ENCODE measurements around the gene POC1A.
A peak's percentile ranks its signal among the peaks of the same experiment; 100 is the strongest.

The POC1A gene

DNA sequence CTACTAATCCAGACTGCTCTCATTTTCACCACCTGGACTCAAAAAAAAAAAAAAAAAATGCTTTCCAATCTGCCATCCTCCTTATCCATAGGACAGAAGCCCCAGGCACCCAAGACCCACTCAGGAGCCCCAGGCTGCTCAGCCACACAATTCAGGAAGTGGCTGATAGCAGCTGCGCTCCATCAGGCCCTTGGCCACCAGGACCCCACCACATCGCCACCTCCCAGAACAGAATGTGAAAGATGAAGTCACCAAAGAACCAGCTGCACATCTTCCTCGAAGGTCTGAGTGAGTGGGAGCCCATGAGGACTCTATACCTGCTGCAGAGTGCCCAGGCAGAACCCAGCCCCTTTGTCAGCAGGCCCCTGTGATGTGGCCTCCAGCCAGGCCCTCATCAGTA is 19.5 kb downstream of the POC1A start:
- Histone ChIP-seq H3K27me3 (ENCODE audit: control insufficient read depth in 5 of 5, insufficient read depth in 4 of 5, low read length in 5 of 5) (no peaks in the 10 kb centered on the region), H3K4me1 (ENCODE audit: control insufficient read depth in 5 of 5, insufficient read depth in 5 of 5, low read length in 5 of 5) (peaks cover 0 to 30% (median 7%) of the 10 kb centered on the region in 5 donors), H3K9me3 (ENCODE audit: control insufficient read depth in 5 of 5, low read length in 5 of 5) (no peaks in the 10 kb centered on the region), H3K36me3 (ENCODE audit: control insufficient read depth in 5 of 5, insufficient read depth in 5 of 5, low read length in 5 of 5) (no peaks in the 10 kb centered on the region), H3K27ac (ENCODE audit: low read depth, low read length) (no peak overlapping the region), H3K9ac (ENCODE audit: low read length in 5 of 5) (peak overlapping the region in 1 of 5 donors; percentile 25), H3K4me3 (ENCODE audit: low read depth in 1 of 5, low read length in 5 of 5) (no peak overlapping the region)

DNA sequence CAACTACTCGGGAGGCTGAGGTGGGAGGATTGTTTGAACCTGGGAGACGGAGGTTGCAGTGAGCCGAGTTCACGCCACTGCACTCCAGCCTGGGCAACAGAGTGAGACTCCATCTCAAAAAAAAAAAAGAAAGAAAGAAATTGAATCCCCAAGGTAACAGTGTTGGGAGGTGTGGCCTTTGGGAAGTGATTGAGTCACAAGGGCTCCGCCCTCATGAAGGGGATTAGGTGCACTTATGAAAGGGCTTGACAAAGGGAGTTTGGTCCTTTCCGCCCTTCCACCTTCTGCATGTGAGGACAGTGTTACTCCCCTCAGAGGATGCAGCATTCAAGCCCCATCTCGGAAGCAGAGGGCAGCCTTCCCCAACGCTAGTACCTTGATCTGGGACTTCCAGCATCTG is 21.3 kb downstream of the POC1A start:
- Histone ChIP-seq H3K9me3 (ENCODE audit: control insufficient read depth in 5 of 5, low read length in 5 of 5) (no peaks in the 10 kb centered on the region), H3K27me3 (ENCODE audit: control insufficient read depth in 5 of 5, insufficient read depth in 4 of 5, low read length in 5 of 5) (no peaks in the 10 kb centered on the region), H3K36me3 (ENCODE audit: control insufficient read depth in 5 of 5, insufficient read depth in 5 of 5, low read length in 5 of 5) (no peaks in the 10 kb centered on the region), H3K4me3 (ENCODE audit: low read depth in 1 of 5, low read length in 5 of 5) (no peak overlapping the region), H3K27ac (ENCODE audit: low read depth, low read length) (no peak overlapping the region), H3K9ac (ENCODE audit: low read length in 5 of 5) (no peak overlapping the region), H3K4me1 (ENCODE audit: control insufficient read depth in 5 of 5, insufficient read depth in 5 of 5, low read length in 5 of 5) (peaks cover 0 to 28% (median 14%) of the 10 kb centered on the region in 5 donors)

DNA sequence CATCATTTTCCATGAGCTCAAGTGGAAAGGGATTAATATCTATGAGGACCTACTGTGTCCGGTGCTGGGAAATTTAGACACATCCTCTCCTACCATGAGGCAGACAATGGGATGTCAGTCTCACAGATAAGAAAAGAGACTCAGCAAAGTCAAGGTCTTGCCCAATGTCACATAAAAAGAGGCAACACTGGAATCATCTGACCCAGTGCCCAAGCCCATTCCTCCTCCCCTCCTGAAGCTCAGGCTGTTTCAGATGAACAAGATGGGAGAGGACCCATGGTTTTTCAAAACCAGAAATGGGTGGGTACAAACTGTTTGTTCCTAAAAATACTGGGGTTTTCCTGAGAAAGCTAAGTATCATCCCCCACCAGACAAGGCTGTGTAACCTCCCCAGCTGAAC is 22.2 kb downstream of the POC1A start:
- Histone ChIP-seq H3K4me1 (ENCODE audit: control insufficient read depth in 5 of 5, insufficient read depth in 5 of 5, low read length in 5 of 5) (peaks cover 0 to 23% (median 15%) of the 10 kb centered on the region in 5 donors), H3K27me3 (ENCODE audit: control insufficient read depth in 5 of 5, insufficient read depth in 4 of 5, low read length in 5 of 5) (no peaks in the 10 kb centered on the region), H3K9me3 (ENCODE audit: control insufficient read depth in 5 of 5, low read length in 5 of 5) (no peaks in the 10 kb centered on the region), H3K9ac (ENCODE audit: low read length in 5 of 5) (no peak overlapping the region), H3K27ac (ENCODE audit: low read depth, low read length) (no peak overlapping the region), H3K36me3 (ENCODE audit: control insufficient read depth in 5 of 5, insufficient read depth in 5 of 5, low read length in 5 of 5) (no peaks in the 10 kb centered on the region), H3K4me3 (ENCODE audit: low read depth in 1 of 5, low read length in 5 of 5) (no peak overlapping the region)

DNA sequence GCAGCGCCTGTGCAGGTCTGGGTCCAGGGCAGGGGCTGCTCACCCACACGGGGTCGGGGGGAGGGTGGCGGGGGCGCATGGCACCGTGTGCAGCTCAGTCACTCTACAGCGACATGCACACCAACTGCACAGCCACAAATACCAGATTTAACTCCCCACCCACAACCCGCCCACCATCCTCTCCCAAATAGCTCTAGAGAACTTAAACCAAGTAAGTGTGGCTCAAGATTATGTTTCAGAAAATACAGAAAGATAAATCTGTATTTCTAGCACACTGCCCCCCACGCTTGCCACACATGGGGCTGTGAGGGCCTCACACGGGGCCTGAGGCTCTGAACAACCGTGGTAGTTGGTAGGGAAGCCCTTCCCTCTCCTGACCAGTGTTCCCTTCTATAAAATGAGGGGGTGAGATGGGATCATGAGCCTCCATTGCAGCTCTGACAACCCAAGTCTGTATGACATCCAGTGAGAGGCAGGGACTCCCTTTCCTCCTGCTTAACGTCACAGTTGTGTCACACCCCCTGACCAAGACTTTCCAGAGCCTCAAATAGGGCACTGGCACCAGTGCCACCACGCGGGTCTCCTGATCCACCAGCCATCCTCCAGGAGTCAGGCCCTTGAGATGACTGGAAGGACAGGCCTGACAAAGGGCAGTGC is 23.1 kb downstream of the POC1A start:
- Histone ChIP-seq H3K27me3 (ENCODE audit: control insufficient read depth in 5 of 5, insufficient read depth in 4 of 5, low read length in 5 of 5) (no peaks in the 10 kb centered on the region), H3K27ac (ENCODE audit: low read depth, low read length) (no peak overlapping the region), H3K9me3 (ENCODE audit: control insufficient read depth in 5 of 5, low read length in 5 of 5) (no peaks in the 10 kb centered on the region)

DNA sequence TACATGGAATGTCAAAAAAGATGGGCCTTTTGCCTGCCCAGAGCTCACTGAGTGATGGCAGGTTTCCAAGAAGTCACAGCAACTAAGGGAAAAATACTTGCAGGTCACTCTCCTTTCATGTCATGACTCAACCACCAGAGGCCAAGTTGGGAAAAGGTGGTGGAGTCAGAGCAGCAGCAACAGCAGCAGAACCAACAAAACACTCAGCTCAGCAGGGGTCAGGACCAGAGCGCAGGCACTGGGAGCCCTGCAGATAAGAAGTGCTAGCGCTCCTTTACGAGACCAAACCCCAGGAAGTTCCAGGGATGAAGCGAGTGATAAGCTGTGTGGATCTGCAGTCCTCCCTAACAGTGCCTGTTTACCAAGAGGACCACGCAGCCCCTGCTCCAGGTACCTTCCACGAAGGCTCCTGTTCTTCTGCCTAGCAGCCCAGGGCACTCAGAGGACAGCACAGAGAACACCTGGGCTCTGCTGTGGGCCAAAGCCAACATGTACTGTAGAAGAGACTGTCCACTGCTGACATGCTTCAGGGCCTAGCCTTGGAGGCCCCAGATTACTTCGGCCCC is 26.0 kb downstream of the POC1A start:
- Histone ChIP-seq H3K4me1 (ENCODE audit: control insufficient read depth in 5 of 5, insufficient read depth in 5 of 5, low read length in 5 of 5) (peaks cover 5 to 22% (median 8%) of the 10 kb centered on the region in 5 donors), H3K27me3 (ENCODE audit: control insufficient read depth in 5 of 5, insufficient read depth in 4 of 5, low read length in 5 of 5) (no peaks in the 10 kb centered on the region), H3K4me3 (ENCODE audit: low read depth in 1 of 5, low read length in 5 of 5) (no peak overlapping the region), H3K27ac (ENCODE audit: low read depth, low read length) (no peak overlapping the region), H3K36me3 (ENCODE audit: control insufficient read depth in 5 of 5, insufficient read depth in 5 of 5, low read length in 5 of 5) (no peaks in the 10 kb centered on the region), H3K9me3 (ENCODE audit: control insufficient read depth in 5 of 5, low read length in 5 of 5) (no peaks in the 10 kb centered on the region), H3K9ac (ENCODE audit: low read length in 5 of 5) (peak overlapping the region in 1 of 5 donors; percentile 12)

More for the DNA sequence above, 23.1 kb downstream of the POC1A start:
- Histone ChIP-seq H3K4me3 (ENCODE audit: low read depth in 1 of 5, low read length in 5 of 5) (no peak overlapping the region), H3K4me1 (ENCODE audit: control insufficient read depth in 5 of 5, insufficient read depth in 5 of 5, low read length in 5 of 5) (peaks cover 4 to 17% (median 10%) of the 10 kb centered on the region in 5 donors), H3K9ac (ENCODE audit: low read length in 5 of 5) (no peak overlapping the region), H3K36me3 (ENCODE audit: control insufficient read depth in 5 of 5, insufficient read depth in 5 of 5, low read length in 5 of 5) (no peaks in the 10 kb centered on the region)

DNA sequence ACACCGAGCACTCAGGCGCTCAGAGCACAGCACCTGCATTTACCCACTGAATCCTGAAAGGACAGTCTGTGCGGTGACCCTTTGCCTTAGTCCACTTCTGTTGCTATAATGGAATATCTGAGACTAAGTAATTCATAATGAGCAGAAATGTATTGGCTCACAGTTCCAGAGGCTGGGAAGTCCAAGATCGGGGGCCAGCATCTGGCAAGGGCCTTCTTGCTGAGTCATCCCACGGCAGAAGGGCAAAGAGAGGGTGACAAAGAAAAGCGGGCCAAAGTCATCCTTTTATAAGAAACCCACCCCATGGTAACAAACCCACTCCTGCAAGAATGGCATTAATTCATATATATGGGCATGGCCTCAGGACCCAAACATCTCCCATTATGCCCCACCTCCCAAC is 27.7 kb downstream of the POC1A start:
- Histone ChIP-seq H3K9ac (ENCODE audit: low read length in 5 of 5) (no peak overlapping the region), H3K9me3 (ENCODE audit: control insufficient read depth in 5 of 5, low read length in 5 of 5) (no peaks in the 10 kb centered on the region), H3K36me3 (ENCODE audit: control insufficient read depth in 5 of 5, insufficient read depth in 5 of 5, low read length in 5 of 5) (no peaks in the 10 kb centered on the region), H3K27me3 (ENCODE audit: control insufficient read depth in 5 of 5, insufficient read depth in 4 of 5, low read length in 5 of 5) (no peaks in the 10 kb centered on the region), H3K27ac (ENCODE audit: low read depth, low read length) (no peak overlapping the region), H3K4me3 (ENCODE audit: low read depth in 1 of 5, low read length in 5 of 5) (no peak overlapping the region), H3K4me1 (ENCODE audit: control insufficient read depth in 5 of 5, insufficient read depth in 5 of 5, low read length in 5 of 5) (peaks cover 5 to 39% (median 18%) of the 10 kb centered on the region in 5 donors)

DNA sequence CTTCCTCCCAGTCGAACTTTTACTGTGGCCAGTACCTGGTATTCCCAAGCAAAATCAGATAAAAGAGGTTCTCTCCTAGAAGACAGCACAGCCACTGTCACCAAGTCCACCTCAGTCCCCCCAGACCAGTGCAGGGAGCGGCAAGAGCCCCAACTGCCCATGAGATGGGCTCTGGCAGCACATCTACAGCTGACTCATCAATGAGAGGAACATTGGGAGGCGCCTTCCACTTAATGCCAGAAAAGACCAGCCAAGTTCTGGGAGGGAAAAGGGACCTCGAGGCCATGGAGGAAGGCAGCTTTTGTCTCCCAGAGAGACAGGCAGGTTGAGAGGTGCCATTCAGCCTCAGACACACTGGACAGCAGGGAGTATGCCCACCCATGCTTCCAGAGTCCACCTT is 28.2 kb downstream of the POC1A start:
- Histone ChIP-seq H3K9ac (ENCODE audit: low read length in 5 of 5) (no peak overlapping the region), H3K36me3 (ENCODE audit: control insufficient read depth in 5 of 5, insufficient read depth in 5 of 5, low read length in 5 of 5) (no peaks in the 10 kb centered on the region), H3K9me3 (ENCODE audit: control insufficient read depth in 5 of 5, low read length in 5 of 5) (no peaks in the 10 kb centered on the region), H3K27me3 (ENCODE audit: control insufficient read depth in 5 of 5, insufficient read depth in 4 of 5, low read length in 5 of 5) (no peaks in the 10 kb centered on the region), H3K4me1 (ENCODE audit: control insufficient read depth in 5 of 5, insufficient read depth in 5 of 5, low read length in 5 of 5) (peaks cover 10 to 44% (median 23%) of the 10 kb centered on the region in 5 donors), H3K4me3 (ENCODE audit: low read depth in 1 of 5, low read length in 5 of 5) (no peak overlapping the region), H3K27ac (ENCODE audit: low read depth, low read length) (no peak overlapping the region)

DNA sequence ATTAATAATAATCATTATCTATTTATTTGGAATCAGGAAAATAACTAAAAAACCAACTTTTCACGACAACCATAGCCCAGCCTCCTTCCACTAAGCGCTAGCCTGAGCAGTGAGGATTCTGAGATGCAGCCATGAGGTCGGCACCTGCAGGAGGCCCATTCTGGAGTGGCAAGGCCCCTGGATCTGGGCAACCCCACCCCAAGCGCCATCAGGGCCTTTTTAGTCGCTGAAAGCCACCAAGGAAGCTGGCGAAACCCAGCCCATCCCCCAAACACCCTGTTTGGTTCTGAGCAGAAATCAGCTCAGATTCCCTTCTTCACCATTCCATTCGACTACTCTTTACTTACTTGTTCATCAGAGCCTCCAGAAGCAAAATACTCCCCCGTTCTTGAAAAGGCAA is 29.5 kb downstream of the POC1A start:
- H3K27me3 ChIP-seq (ENCODE audit: control insufficient read depth in 5 of 5, insufficient read depth in 4 of 5, low read length in 5 of 5): no peaks in the 10 kb centered on the region
- H3K27ac ChIP-seq (ENCODE audit: low read depth, low read length): no peak overlapping the region
- no peaks in the 10 kb centered on the region for H3K36me3 ChIP-seq (ENCODE audit: control insufficient read depth in 5 of 5, insufficient read depth in 5 of 5, low read length in 5 of 5)
- H3K9me3 ChIP-seq (ENCODE audit: control insufficient read depth in 5 of 5, low read length in 5 of 5): no peaks in the 10 kb centered on the region
- H3K4me3 ChIP-seq (ENCODE audit: low read depth in 1 of 5, low read length in 5 of 5): no peak overlapping the region
- H3K4me1 ChIP-seq (ENCODE audit: control insufficient read depth in 5 of 5, insufficient read depth in 5 of 5, low read length in 5 of 5): peaks cover 16 to 53% (median 33%) of the 10 kb centered on the region in 5 donors
- H3K9ac ChIP-seq (ENCODE audit: low read length in 5 of 5): no peak overlapping the region

DNA sequence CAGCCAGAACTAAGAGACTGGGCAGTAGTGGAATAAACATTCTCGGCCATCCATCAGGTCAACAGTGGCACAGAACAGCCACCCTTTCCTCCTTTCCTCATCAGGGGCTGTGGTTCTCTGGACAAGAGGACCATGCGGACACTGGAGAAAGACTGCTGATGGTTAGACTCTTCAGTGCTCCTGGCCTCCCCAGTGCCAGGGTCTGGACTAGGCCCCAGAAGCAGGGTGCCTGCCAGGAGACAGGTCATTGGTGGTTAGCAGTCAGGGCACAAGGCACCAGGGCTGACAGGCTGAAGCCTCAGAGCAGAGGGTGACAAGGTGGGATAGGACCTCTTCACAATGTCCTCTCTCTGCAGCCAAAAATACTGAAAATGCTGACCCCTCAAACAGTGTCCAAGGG is 30.1 kb downstream of the POC1A start:
- peaks cover 16 to 60% (median 36%) of the 10 kb centered on the region in 5 donors for H3K4me1 ChIP-seq (ENCODE audit: control insufficient read depth in 5 of 5, insufficient read depth in 5 of 5, low read length in 5 of 5)

DNA sequence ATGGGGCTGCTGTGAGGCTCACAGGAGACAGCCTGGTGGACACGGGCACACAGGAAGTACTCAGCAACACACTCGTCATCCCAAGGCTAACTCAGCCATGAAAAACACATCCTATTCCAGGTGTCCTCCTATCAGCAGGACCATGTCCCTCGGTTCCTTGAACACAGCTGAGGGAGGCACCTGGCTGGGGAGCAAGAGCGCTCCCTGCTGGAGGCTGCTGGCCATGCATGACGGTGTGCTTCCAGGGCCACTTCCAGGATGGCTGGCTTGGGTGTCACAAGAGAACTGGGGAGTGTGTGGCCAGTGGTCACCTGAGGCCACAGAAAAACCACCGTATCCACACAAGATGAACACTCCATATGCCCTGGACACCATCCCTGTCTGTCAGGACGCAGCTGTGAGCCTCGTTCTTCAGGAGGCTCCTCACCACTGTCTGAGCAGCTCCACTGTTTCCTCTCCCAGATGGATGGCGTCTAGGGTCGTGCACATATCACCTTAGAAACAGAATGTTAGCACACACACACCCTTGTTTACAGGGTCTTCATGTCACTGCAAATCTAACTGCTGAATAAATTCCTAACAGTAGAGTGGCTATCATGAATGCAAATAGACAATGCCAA is 31.0 kb downstream of the POC1A start:
- Histone ChIP-seq H3K27ac (ENCODE audit: low read depth, low read length) (no peak overlapping the region), H3K9ac (ENCODE audit: low read length in 5 of 5) (no peak overlapping the region), H3K27me3 (ENCODE audit: control insufficient read depth in 5 of 5, insufficient read depth in 4 of 5, low read length in 5 of 5) (no peaks in the 10 kb centered on the region), H3K36me3 (ENCODE audit: control insufficient read depth in 5 of 5, insufficient read depth in 5 of 5, low read length in 5 of 5) (no peaks in the 10 kb centered on the region), H3K9me3 (ENCODE audit: control insufficient read depth in 5 of 5, low read length in 5 of 5) (no peaks in the 10 kb centered on the region), H3K4me3 (ENCODE audit: low read depth in 1 of 5, low read length in 5 of 5) (no peak overlapping the region), H3K4me1 (ENCODE audit: control insufficient read depth in 5 of 5, insufficient read depth in 5 of 5, low read length in 5 of 5) (peaks cover 16 to 56% (median 32%) of the 10 kb centered on the region in 5 donors)

More for the DNA sequence above, 30.1 kb downstream of the POC1A start:
- Histone ChIP-seq H3K9me3 (ENCODE audit: control insufficient read depth in 5 of 5, low read length in 5 of 5) (no peaks in the 10 kb centered on the region), H3K27ac (ENCODE audit: low read depth, low read length) (no peak overlapping the region), H3K9ac (ENCODE audit: low read length in 5 of 5) (no peak overlapping the region), H3K4me3 (ENCODE audit: low read depth in 1 of 5, low read length in 5 of 5) (no peak overlapping the region), H3K36me3 (ENCODE audit: control insufficient read depth in 5 of 5, insufficient read depth in 5 of 5, low read length in 5 of 5) (no peaks in the 10 kb centered on the region), H3K27me3 (ENCODE audit: control insufficient read depth in 5 of 5, insufficient read depth in 4 of 5, low read length in 5 of 5) (no peaks in the 10 kb centered on the region)

Data from subcutaneous abdominal adipose tissue (tissue), 5 donors.